ENCODE measurements around the gene LCE3B.
"Not testable (repeated sequence)": the region's sequence is repeated elsewhere in the genome, so short reads cannot be mapped to it uniquely, and the experiment has no call there.

Gene LCE3B, protein sequence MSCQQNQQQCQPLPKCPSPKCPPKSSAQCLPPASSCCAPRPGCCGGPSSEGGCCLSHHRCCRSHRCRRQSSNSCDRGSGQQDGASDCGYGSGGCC

DNA sequence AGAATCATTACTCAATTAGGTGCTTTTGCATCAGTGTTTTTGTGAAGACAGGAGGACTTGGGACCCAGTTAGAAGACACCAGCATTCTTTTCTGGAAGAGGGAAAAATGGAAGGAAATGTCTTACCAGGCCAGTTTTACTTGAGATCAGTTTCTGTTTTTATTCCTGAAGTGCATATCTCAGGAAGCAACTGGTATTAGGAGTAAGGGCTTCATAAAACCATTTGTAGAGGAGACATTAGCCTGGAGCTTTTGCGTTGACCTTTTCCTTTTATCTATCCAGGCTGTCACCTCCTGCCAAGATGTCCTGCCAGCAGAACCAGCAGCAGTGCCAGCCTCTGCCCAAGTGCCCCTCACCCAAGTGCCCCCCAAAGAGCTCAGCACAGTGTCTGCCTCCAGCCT, at the start of gene LCE3B:
Gene LCE3B (plus strand): TSS at position 301 of the 400 bp plus-strand sequence. CDS start 0 bp downstream, at position 301.
- DNase-seq, result no peak

DNA sequence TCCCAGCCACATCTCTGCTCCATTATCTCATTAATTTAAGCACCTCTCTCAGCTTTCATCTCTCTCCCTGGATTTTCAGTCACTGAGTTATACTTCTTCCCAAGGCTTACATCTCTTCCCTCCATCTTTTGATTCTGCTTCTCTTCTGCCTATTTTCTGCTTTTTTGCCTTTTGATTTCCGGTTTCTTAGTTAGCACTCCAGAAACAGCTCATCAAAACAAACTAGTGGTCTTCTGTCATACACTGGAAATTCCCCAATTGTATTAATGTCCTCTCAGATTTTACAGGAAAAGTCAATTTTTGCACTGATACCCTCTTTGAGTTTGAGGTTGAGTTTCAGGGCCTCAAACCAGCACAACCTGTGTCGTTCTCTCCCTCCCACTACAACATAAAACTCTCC, 48.5 kb upstream of the LCE3B start:
- DNase-seq, result no peak

DNA sequence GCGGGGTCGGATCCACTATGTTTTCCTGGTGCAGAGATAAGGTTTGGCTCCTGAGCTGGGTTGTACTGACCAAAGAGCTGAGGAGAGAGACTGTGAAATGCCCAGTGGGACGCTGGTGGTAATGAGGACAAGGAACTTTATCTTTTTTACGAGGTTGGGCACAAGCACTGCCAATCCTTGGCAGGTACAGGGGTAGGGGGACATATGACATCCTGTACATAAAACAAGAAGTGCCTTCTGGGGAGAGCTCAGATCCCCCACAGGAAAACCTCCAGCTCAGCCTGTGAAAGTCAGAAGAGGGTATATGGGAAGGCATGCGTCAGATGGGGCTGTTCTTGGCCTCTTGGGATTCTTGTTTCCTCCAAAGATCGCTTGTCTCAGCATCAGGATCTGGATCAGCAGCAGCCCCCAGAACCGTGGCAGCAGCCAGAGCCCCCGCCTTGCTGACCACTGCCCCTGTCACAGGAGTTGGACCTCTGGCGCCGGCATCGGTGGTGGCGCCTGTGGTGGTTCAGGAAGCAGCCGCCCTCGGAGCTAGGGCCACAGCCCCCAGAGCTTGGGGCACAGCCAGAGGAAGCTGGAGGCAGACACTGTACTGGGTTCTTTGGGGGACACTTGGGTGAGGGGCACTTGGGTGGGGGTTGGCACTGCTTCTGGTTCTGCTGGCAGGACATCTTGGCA, 47.9 kb upstream of the LCE3B start:
- DNase-seq, result no peak

DNA sequence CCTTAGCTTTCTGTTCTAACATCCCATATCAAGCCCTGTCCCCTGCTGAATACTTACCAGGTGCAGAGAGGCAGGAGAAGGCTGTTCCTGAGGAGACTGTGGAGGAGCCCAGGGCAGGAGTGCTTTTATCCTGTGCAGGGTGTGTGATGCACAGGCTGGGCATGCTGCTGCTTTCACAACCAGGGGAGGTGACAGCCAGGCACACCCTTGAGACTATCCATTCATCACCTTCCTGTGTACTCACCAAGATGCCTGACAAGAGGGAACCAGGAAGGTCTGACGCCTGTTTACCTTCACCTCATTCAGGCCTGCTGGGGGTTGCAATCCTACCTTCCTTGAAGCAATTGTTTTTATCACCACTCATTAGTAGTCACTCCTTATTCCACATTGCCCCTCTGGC, 46.9 kb upstream of the LCE3B start, which contains the start of gene LCE3E:
Gene LCE3E (minus strand): TSS at position 100 of the 400 bp plus-strand sequence. CDS start 572 bp downstream, outside the sequence.
- DNase-seq, result no peak

DNA sequence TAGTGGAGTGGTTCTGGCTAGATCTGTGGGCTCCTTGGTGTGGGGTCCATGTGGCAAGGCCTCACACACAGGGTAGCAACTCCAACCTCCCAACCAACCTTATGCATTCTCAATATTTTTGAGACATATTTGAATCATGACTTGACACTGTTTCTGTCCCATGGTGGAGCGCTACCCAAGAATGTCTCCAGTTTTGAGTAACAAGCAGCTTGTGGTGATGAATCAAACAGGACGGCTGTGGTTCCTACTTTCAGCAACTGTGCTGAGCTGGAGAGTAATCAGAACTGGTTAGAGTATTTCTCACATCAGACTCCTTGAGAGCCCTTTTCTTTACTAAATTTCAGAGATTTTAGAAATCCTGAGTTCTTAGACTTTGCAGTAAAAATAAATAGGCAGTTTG, 36.4 kb upstream of the LCE3B start:
- no peak for DNase-seq

DNA sequence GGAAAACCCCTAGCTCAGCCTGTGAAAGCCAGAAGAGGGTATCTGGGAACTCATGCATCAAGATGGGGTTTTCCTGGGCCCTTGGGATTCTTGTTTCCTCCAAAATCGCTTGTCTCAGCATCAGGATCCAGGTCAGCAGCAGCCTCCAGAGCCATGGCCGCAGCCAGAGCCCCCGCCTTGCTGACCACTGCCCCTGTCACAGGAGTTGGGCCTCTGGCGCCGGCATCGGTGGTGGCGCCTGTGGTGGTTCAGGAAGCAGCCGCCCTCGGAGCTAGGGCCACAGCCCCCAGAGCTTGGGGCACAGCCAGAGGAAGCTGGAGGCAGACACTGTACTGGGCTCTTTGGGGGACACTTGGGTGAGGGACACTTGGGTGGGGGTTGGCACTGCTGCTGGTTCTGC, 34.1 kb upstream of the LCE3B start:
- not testable (repeated sequence) for DNase-seq

DNA sequence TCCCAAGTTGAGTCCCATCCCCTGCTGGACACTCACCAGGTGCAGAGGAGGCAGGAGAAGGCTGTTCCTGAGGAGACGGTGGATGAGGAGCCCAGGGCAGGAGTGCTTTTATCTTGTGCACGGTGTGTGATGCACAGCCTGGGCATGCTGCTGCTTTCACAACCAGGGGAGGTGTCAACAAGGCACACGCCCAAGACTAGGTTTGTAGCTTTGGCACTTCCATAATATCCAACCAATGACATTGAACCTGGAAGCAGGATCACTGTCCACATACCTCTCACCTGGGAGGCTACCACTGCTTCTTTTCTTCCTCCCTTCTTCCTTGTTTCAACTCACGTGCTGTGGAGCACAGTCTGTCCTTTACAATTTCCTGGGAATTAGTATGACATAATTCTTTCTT, 33.2 kb upstream of the LCE3B start, which contains the start of gene LCE3D:
Gene LCE3D (minus strand): TSS at position 84 of the 400 bp plus-strand sequence. CDS start 580 bp downstream, outside the sequence.
- DNase-seq, result no peak

DNA sequence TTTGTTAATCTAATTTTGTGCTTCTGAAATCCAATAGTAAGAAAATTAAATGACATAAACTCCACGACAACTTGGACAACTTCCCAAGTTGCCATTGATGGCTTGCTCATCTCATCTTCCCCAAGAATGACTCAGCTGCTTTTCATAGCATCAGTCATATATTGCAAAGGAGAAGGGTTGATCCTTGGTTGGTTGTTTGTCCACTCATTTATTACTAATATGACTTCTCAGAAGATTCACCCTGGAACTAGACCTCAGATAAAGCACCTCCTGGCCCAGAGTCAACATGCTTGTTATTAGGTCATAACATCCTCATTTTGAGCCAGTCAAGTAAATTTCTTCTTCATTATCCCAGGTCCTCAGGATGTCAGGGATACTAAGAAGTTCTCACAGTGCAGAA, 31.0 kb upstream of the LCE3B start:
- DNase-seq, result no peak

DNA sequence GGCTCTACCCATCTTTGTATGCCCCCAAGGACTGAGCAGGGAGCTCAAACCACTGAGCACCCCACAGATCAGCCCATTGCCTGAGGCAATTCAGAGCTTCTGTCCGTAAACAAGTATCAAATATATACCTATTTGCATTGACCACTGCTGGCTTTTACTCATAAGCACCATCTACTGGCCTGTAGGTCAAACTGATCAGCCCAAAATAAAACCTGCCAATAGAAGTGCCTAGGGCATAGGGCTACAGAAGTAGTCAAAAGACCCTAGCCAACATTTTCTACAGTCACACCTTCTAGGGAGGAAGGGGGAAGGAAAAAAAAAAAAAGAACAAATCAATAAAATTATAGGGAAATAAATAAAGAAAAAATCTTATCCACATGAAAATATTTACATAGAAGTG, 28.0 kb upstream of the LCE3B start:
- DNase-seq, result no peak

DNA sequence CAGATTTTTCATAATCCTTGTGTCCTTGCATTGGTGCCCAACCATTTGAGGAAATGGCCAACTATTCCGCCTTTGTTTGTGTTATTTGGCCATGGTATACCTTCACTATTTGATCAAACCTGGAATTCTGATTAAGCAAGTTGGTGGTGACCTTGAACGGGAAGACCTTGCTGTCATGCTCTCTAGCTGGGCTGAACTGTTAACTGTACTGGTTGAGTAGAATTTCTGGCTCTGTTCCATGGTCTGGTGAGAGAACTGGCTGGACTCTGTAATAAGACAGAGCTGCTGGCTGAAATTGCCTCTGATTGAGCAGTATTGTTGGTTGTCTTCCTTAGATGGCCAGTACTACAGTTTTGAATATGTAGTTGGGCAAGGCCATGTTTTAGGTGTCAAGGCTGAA, 16.6 kb upstream of the LCE3B start:
- DNase-seq, result no peak

DNA sequence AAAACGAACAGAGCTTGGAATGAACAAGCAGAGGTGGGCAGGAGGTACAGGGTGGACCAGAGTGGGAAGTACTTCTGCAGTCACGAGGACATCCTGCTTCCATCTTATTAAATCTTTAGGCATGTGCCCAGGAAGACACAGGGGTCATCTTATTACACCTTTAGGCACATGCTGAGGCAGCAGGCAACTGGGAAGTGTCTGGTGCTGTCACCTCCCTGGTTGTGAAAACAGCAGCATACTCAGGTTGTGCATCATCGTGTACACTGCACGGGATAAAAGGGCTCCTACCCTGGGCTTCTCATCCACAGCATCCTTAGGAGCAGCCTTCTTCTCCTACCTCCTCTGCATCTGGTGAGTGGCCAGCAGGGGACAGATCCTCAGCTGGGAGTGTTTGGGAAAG, 13.7 kb upstream of the LCE3B start, which contains the start of gene LCE3C:
Gene LCE3C (plus strand): TSS at position 301 of the 400 bp plus-strand sequence. CDS start 498 bp downstream, outside the sequence.
- DNase-seq, result no peak

DNA sequence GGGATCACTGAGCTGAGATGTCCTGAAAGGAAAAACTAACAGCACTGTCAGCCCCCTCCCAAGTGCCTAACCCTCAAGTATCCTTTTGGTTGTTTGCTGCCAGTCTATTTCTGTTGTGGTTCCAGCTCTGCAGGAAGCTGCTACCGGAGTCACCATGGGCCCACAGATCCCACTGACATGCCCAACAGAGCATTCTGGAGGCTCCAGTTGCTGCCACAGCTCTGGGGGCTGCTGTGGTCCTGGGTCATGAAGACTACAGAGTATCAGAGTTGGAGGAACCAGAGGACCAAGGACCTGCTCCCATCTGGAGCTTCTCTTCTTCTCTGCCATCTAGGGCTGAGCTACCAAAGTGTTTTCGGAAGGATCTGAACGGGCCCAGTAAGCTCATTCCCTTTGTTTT, 8.4 kb downstream of the LCE3B start:
- no peak for DNase-seq

DNA sequence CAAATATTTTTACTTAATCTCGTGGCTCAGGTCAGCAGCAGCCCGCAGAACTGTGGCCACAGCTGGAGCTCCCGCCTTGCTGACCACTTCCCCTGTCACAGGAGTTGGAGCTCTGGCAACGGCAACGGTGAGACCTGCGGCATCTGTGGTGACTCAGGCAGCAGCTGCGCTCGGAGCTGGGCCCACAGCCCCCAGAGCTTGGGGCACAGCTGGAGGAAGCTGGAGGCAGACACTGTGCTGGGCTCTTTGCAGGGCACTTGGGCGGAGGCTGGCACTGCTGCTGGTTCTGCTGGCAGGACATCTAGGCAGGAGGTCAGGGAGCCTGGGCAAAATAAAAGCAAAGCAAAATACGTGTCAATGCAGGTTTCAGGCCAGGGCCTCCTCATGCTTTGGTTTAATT, 9.2 kb downstream of the LCE3B start, which contains the start of gene LCE3A:
Gene LCE3A (minus strand): TSS at position 301 of the 400 bp plus-strand sequence. CDS start 0 bp downstream, at position 301.
- DNase-seq, result no peak

DNA sequence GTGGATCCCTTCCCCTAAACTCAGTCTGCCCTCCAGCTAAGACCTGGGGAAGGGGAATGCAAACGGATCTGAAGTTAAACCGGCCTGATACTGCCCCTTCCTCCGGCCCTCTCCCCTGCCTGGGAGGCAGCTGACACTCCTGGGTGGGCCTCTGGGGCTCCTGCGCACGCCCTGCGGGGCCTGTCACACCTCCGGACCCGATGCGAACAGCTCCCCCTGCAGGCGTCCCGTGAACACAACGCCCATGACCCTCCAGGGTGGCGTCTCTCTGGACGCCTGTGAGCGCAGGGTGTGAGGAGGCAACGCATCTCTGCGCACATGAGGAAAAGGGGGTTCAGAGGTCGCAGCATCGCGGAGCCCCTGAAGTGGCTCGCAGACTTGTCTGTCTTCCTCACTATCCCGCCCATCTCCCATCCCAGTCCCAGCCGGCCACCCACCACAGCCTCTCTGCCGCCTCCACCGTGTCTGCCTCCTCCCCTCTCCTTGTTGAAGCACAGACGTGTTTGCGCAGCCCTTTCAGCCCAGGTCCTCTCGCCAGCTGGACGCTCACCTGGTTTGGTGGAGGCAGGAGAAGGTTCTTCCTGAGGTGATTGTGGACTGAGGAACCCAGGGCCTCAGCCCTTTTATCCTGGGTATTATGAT, 9.7 kb downstream of the LCE3B start:
- DNase-seq, result no peak

DNA sequence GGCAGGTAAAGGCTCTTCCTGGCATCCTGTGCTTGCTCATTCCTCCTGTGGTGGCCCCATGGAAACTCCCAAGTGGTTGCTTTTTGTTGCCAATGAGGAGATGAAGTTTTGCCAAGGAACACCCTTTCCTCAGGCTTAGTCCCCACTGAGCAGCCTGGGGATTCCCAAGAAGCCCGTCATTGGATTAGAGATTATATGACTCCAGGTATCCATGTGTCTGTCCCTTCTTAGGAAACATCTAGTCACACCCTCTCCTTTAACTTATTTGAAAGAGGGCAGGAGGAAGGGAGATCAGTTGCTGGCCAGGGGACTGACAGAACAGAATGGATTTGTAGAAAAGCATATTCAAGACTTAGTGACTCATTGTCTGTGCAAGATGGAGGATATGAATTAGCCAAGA, 13.1 kb downstream of the LCE3B start:
- DNase-seq, result no peak

DNA sequence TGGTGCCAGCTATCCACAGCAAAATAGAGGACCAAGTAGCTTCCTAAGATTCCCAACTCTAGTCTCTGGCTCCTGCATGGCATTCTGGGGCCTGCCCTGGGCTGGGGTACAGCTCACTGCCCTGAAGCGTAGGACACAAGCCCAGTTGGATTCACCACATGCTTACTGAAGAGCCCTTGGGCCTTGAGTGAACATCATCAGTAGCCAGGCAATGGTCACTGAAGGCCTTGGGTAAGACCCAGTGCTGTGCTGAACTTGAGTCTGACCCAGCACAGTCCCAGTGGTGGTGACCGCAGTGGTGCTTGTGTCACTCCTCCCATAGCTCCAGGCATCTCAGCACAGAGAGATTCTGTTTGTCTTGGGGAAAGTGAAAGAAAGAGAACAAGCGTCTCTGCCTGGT, 17.0 kb downstream of the LCE3B start:
- no peak for DNase-seq

DNA sequence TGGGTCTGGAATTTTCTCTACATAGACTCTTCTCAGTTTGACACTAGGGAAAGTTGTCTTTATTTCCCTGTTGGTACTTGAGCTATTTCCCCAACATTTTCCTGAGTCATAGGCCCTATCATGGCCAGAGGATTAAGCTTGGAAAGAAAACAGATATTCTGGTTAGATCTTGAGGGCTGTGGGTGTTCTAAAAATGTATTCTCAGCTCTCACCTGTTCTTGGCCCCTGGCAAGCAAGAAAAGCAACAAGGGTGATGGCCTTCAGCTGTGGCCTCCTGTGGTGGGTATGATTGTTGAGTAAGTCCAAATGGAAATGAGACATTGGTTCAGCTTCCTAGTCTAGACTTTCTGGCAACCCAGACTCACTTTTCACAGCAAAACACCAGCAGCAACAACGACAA, 26.7 kb downstream of the LCE3B start:
- DNase-seq, result no peak

DNA sequence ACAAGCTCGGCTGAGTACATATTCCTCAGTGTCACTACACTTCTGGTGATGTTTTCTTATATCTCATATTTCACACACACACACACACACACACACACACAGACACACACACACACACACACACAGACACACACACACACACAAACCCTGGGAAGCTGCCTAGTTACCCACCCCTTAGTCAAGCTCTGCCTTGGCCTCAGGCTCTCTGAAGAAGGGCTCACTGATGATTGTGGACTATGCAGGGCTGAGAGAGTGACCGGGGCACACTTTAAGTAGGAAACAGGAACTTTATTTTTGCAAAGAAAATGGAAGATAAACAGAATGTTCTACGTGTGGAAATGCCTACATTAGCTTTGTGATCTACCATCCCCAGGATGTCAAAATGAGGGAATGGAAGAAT, 30.3 kb downstream of the LCE3B start:
- DNase-seq, result no peak

DNA sequence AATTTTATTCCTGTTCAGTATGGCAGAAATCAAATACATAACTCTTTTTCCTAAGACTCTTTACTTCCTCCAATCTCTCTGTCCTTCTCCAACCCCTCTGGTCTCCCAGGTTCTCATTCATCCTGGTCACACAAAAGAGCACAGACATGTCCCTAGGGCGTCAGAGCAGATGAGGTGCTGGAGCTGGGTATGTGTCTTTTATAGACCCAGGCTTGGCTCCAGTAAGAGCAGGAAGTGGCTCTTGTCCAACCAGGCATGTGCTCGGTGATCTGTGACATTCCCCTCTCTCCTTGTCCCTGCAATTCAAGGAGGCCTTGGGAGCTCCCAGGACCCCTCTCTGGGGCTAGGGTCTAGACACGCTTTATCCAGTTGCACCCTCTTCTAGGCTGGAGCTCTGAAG, 31.5 kb downstream of the LCE3B start:
- DNase-seq, result no peak

DNA sequence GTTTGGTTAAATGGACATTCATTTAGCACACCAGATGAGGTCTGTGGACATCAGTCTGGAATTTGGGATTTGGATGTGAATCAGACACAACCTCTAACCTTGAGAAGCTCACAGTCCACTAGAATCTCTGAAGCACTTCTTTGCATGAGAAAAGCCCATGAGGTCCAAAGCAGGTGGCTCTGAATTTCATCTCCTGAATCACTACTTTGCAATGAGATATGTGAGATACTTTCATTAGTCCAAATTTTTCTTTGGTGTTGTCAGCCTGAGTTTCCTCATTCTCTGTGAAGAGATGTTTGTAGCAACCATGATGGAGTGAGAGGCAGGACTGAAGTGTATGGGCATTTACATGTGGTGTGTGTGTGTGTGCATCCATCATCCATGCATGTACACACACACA, 33.0 kb downstream of the LCE3B start:
- no peak for DNase-seq

DNA sequence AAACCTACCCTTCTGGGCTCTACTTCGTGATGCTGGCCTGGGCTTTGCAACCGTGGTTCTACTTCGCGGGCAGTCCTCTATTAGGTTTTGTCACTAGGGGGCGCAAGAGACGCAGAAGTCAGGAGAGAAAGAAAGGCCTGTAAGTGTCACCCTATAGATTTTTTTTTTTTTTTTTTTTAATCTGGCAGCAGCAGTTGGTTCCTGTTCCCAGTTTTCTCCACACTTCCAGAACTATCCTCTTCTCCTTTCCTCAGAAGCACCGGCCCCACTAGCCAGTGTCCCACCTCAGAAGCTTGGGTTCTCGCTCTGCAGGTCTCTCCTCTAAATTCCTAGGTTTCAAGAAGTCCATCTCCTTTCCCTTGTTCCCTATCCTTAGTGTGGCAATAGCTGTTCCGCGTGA, 40.5 kb downstream of the LCE3B start:
- peak; percentile 46 for DNase-seq

DNA sequence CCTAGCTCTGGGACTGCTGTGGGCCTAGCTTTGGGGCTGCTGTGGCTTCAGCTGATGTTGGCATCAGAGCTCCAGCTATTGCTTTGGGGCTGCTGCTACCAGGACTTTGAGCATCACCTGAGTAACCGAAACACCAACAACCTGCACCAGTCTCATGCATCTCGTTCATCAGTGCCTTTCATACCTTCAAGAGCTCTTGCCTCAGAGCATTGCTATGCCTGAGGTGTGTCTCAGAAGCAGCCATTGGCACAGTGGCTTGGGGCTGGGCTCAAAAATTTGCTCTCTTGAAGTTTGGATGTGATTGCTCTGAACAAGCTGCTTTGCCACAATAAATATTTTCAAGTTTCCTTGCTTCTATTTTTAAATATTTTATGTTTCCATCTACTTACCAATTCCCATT, 42.8 kb downstream of the LCE3B start:
- DNase-seq, result no peak

DNA sequence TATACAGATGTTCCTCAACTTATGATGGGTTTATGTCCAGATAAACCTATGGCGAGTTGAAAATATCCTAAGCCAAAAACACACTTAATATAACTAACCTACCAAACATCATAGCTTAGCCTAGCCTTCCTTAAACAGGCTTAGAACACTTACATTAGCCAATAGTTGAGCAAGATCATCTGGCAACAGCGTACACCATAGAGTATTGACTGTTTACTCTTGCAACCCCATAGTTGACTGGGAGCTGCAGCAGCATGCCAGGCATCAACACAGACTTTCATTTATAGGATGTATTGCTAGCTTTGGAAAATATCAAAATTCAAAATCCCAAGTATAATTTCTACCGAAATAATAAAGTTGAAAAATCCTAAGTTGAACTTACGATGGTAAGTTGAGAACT, 44.1 kb downstream of the LCE3B start:
- no peak for DNase-seq

DNA sequence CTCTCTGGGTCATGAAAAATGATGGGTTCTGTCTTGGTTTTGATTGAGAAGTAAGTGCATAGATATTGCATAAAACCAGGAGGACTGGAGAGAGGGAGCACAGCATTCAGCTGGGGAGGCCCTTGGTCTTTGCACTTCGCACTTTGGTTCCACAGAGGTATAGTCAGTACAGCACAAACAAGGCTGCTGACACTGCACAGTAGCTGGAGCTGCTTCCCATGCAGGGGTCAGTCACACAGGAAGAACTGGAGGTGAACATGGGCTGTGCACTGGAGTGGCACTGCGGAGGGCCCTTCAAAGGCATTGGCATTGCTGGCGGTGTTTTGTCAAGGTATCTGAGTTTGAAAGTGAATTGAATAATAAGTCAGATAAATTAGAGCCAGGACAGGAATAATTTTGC, 45.0 kb downstream of the LCE3B start:
- no peak for DNase-seq

Data from midbrain (tissue), 1 donor.